ENCODE data around the gene THAP3.
"Not testable (repeated sequence)": the region's sequence is repeated elsewhere in the genome, so short reads cannot be mapped to it uniquely, and the experiment has no call there.

THAP3 gene

GRCh38 chr1:6648556-6648955 is 23.9 kb downstream of the THAP3 start:
- H3K27ac ChIP-seq: no peak overlapping the region
- no peak for TF ChIP-seq CTCF (conservative IDR thresholded peaks at IDR 0.05)

GRCh38 chr1:6651909-6652308 is 27.2 kb downstream of the THAP3 start:
- no peak for TF ChIP-seq CTCF (conservative IDR thresholded peaks at IDR 0.05)
- H3K27ac ChIP-seq: no peak overlapping the region

GRCh38 chr1:6652986-6653385 is 28.3 kb downstream of the THAP3 start:
- no peak for TF ChIP-seq CTCF (conservative IDR thresholded peaks at IDR 0.05)
- H3K27ac ChIP-seq: no peak overlapping the region

- H3K27ac ChIP-seq: no peak overlapping the region
- no peak for TF ChIP-seq CTCF (conservative IDR thresholded peaks at IDR 0.05)
Measured at GRCh38 chr1:6653436-6654290, 29.0 kb downstream of the THAP3 start.

GRCh38 chr1:6657138-6657537 is 32.5 kb downstream of the THAP3 start:
- no peak overlapping the region for H3K27ac ChIP-seq
- TF ChIP-seq CTCF (conservative IDR thresholded peaks at IDR 0.05): no peak

- TF ChIP-seq CTCF (conservative IDR thresholded peaks at IDR 0.05): no peak
- no peak overlapping the region for H3K27ac ChIP-seq
Measured at GRCh38 chr1:6658359-6659060, 33.8 kb downstream of the THAP3 start.

GRCh38 chr1:6660415-6661049 is 35.9 kb downstream of the THAP3 start:
- H3K27ac ChIP-seq: no peak overlapping the region
- TF ChIP-seq CTCF (conservative IDR thresholded peaks at IDR 0.05): no peak

GRCh38 chr1:6662468-6662867 is 37.8 kb downstream of the THAP3 start:
- not testable (repeated sequence) for H3K27ac ChIP-seq

Measured in VCaP (cell line).